ENCODE measurements around the gene SLC27A2.

The SLC27A2 gene

GRCh38 chr15:50192926-50193620 is 11.1 kb downstream of the SLC27A2 start:
- DNase-seq = no peak

- DNase-seq = no peak
Observed at GRCh38 chr15:50202003-50202402, 20.0 kb downstream of the SLC27A2 start.

GRCh38 chr15:50206020-50206419 is 24.0 kb downstream of the SLC27A2 start:
- no peak for DNase-seq

DNA sequence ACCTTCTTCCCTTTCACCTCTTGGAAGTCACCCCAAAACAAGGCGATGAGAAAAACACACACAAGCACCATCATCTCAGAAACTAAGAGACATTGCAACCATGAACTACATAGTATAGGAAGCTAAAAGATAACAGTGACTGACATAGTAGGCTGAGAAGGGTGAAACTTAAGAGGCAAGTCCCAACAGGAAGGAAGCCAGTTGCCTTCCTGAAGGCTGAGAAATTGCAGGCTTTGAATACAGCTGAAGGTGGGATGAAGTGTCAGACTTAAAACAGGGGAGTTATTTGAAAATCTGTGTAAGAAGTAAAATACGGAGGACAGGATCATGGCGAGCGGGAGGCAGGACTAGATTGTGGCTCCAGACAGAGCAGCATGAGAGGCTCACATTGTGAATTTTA is 27.8 kb downstream of the SLC27A2 start:
- no peak for DNase-seq

DNA sequence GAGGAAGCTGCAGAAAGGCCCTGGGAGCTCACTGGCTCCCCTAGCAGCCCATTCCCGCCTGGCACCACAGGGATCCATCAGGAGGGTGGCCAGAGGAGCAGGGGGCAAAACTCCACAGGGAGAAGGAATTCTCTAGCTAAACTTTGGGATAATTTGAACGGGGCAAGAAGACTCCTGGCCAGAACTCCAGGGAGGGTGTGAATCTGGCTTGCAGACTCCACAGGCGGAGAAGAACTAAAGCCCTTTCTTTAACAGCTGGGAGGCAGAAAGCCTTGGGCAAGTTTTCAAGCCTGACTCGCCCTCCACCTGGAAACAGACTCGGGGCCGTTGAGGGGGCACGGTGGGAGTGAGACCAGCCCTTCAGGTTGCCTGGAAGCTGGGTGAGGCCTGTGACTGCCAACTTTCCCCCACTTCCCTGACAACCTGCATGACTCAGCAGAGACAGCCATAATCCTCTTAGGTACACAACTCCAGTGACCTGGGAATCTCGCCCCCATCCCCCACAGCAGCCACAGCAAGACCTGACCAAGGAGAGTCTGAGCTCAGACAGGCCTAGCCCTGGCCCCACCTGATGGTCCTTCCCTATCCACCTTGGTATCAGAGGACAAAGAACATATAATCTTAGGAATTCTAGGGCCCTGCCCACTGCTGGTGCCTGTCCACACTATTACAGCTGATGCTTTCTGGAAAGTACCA is 28.6 kb downstream of the SLC27A2 start:
- no peak for DNase-seq

DNA sequence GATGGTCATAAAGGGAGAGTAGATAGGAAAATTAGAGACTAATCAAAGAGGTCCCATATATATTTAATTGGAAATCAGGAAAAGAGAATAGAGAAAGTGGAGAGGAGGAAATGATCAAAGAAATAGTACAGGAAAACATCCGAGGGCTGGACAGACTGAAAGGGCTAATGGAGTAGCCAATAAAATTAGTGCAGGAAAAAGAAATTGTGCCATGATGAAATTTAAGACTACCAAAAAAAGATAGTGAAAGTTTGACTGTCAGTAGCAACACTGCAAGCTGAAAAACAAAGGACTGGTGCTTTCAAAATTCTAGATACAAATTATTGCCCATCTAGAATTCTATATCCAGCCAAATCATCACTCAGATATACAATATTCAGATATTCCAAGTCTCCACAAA is 36.3 kb downstream of the SLC27A2 start:
- no peak for DNase-seq

- no peak for DNase-seq
Observed at GRCh38 chr15:50218691-50219090, 36.7 kb downstream of the SLC27A2 start.

DNA sequence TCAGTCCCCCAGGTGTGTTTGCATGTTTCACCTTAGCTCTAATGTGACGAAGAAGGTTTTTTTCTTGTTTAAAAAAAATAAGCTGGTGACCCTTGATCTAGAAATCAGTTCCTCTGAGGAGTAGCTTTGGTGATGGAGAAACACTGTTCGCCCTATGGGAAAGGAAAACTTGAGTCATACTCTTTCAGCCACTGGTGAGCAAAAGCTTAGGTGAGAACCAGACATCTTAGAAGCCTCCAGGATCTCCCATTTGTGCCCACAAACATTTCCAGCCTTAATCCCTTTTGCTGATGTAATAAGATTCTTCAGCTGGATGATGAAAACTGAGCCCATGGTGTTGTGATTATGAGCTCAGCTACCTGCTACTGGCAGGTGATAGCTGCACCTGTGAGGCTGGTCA is 37.8 kb downstream of the SLC27A2 start:
- DNase-seq = no peak

DNA sequence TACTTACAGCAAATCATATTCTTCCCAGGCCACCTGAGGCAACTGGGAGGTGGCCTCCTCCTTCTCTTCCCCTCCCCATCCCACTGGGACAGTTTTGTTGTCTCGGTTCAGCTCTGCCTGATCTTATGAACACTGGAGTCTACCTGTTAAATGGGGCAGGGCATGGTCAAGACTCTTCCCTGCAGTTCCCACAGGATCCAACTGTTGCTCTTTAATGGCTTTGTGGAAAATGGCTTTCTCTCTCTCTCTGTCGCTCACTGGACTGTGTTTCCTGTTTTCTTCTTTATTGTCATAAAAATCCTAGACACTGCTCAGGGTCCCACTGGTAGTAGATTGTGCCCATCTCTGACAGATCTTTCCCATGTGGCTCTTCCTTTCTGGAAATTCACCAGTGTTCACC is 40.2 kb downstream of the SLC27A2 start:
- DNase-seq = no peak

- no peak for DNase-seq
Observed at GRCh38 chr15:50224606-50225005, 42.6 kb downstream of the SLC27A2 start.

GRCh38 chr15:50225057-50225456 is 43.1 kb downstream of the SLC27A2 start:
- DNase-seq = no peak

GRCh38 chr15:50225938-50226337 is 43.9 kb downstream of the SLC27A2 start:
- DNase-seq = no peak

GRCh38 chr15:50227076-50227475 is 45.1 kb downstream of the SLC27A2 start:
- no peak for DNase-seq

DNA sequence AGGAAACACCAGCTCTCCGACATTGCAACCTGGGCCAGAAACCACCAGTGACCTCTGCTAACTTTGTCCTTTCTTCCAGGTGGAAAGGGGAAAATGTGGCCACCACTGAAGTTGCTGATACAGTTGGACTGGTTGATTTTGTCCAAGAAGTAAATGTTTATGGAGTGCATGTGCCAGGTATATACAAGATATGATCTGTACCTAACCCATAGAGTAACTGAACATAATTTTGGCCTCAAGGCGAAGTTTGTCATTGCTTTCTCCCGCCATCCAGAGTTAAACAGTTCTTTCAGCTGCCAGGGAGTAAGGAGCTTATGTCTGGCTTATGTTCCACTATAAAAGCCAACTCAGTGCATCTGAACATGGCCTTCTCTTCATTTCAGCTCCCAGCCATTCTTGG is 46.9 kb downstream of the SLC27A2 start:
- DNase-seq = no peak

GRCh38 chr15:50229336-50229735 is 47.3 kb downstream of the SLC27A2 start:
- no peak for DNase-seq

GRCh38 chr15:50231761-50232160 is 49.8 kb downstream of the SLC27A2 start:
- DNase-seq = no peak

GRCh38 chr15:50232791-50233190 is 50.8 kb downstream of the SLC27A2 start:
- DNase-seq = no peak

DNA sequence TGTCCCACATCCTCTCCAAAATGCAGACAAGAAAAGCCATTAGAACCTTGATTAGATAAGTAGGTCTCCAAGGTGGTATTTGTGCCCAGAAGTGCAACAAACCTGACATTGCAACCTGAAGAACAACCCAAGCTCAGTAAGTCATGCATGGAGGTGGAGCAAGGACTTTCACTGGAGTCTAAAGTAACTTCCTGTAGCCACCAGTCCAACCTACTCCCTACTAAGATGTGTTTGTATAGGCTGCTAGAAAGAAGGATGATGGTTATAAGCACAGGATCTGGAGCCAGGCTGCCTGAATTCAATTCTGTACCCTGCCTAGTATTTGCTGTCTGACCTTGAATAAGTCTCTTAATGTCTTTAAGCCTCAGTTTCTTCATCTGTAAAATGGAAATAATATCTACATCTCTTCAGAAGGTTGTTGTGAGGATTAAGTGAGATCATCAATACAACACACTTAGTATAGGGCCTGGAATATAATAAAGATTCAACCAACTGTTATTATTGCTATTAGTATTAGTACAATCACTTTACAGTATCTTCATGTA is 51.3 kb downstream of the SLC27A2 start:
- no peak for DNase-seq

DNA sequence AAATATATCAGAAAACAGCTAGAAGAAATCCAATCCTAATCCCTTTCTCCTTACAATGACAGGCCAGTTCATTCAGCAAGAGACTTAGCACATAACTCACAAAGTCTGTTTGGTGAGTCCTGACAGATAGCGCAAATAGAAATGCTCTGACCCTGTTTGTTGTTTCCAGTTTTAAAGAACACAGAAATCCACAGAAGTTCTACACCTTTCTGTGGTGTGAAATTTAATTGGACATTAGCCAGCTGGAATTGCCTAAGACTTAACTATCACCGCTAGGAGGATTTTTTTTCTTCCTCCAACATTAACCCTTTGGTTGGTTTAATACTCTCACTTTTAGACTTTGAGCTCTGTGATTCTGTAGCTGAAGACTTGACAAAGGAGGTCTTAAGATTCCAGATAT is 52.8 kb downstream of the SLC27A2 start:
- DNase-seq = no peak

GRCh38 chr15:50235794-50236193 is 53.8 kb downstream of the SLC27A2 start:
- no peak for DNase-seq

GRCh38 chr15:50236433-50236832 is 54.4 kb downstream of the SLC27A2 start:
- no peak for DNase-seq

DNA sequence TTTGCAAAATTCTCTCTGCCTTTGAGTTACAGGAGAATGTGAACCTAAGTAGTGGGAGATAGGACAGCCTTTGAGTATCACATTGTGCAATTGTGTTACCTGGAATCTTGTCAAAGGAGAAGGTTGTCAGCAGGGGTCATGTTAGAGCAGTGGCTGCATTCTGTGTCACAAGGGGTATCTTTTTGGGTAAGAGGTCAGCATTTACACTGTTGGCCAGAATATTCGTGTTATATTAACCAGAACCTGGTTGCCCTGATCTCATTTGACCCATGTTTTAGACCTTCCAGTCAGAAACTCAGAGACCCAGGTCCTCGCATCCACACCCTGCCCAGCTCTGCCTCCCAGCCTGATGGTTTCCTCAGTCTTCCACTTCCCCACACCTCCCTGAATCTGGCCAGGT is 56.3 kb downstream of the SLC27A2 start:
- DNase-seq = no peak

DNA sequence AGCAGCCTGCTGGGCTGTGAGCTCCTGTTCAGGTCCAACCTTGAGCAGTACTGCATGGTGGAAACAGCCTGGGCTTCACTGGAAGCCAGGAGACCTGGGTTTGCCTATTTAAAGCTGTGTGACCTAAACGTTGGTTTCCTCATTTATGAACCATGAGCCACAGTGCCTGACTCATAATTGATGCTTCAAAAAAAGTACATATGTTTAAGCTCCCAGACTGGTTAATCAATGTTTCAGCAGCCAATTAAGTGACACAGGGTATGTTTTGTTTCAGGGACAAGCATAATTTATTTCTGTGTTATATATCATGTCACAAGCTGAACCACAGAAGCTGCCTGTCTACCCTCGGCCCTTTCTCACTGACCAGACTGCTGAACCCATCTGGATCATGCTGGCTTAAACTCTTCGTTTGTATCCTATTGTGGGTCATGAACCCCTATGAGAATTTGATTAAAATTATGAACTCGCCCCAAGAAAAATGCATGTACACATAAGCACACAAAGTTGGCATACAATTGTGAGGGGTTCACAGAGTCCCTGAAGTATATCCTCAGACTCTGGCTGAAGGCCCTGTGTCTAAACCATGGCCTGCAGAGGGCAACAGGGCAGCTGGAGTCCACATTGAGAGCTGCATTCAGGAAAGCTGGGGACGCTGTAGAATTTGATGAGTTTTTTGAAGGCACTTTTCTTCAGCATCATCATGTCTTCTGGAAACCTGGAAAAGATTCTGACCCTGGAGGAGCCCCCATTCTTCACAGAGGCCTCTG is 59.9 kb downstream of the SLC27A2 start:
- DNase-seq = no peak

GRCh38 chr15:50244153-50244552 is 62.2 kb downstream of the SLC27A2 start:
- no peak for DNase-seq
